ENCODE data around the gene KNG1.
"Not testable (repeated sequence)": the region's sequence is repeated elsewhere in the genome, so short reads cannot be mapped to it uniquely, and the experiment has no call there.

The KNG1 gene

DNA sequence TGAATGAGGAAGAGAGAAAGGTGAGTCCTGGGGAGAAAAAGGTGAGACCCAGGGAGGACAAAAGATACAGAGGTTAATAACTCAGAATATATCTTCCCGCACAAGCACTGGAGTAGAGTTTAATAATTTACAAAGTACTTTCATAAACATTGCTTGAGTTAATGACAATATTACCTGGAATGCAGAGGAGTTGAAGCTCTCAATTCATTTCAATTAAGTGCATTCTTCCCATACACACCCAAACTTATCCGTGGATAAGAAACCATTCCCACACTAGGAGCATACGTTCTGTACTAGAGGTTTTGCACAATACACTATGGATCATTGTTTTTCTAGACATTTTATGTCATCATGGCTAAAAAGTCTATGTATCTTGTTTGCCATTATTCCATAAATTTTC is 23.3 kb upstream of the KNG1 start:
- DNase-seq (ENCODE audit: low read depth): no peak
- H3K4me3 ChIP-seq (ENCODE audit: control insufficient read depth, low read depth, low read length): no peak overlapping the region
- TF ChIP-seq, protein P1, sequence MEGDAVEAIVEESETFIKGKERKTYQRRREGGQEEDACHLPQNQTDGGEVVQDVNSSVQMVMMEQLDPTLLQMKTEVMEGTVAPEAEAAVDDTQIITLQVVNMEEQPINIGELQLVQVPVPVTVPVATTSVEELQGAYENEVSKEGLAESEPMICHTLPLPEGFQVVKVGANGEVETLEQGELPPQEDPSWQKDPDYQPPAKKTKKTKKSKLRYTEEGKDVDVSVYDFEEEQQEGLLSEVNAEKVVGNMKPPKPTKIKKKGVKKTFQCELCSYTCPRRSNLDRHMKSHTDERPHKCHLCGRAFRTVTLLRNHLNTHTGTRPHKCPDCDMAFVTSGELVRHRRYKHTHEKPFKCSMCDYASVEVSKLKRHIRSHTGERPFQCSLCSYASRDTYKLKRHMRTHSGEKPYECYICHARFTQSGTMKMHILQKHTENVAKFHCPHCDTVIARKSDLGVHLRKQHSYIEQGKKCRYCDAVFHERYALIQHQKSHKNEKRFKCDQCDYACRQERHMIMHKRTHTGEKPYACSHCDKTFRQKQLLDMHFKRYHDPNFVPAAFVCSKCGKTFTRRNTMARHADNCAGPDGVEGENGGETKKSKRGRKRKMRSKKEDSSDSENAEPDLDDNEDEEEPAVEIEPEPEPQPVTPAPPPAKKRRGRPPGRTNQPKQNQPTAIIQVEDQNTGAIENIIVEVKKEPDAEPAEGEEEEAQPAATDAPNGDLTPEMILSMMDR (IDR thresholded peaks at IDR 0.05; ENCODE audit: control insufficient read depth, insufficient read depth, low read depth, low read length, missing control alignments): no peak

- TF ChIP-seq, protein P1 (IDR thresholded peaks at IDR 0.05; ENCODE audit: control insufficient read depth, insufficient read depth, low read depth, low read length, missing control alignments): no peak
- no peak for DNase-seq (ENCODE audit: low read depth)
- no peak overlapping the region for H3K4me3 ChIP-seq (ENCODE audit: control insufficient read depth, low read depth, low read length)
These were observed 22.7 kb upstream of the KNG1 start for GRCh38 chr3:186694288-186695032.

DNA sequence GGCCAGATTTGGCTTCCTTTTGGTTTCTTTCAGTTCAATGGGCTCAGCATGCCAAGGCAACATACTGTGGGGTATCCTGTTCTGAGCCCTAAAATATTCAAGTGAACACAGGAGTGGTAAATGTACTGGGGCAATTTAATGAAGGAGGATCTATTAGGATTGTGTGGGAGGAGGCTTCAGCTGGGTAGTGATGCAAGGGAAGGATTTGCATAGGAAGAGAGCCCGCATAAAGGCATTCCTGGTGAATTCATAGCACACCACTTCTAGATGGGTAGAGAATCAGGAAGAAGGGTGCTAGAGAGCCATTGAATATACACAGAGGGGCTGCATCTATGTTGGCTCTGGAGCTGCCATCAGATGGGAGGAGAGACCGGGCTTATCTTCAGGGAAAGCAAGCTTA is 20.6 kb upstream of the KNG1 start:
- TF ChIP-seq, protein P1 (IDR thresholded peaks at IDR 0.05; ENCODE audit: control insufficient read depth, insufficient read depth, low read depth, low read length, missing control alignments): no peak
- no peak for DNase-seq (ENCODE audit: low read depth)
- H3K4me3 ChIP-seq (ENCODE audit: control insufficient read depth, low read depth, low read length): no peak overlapping the region

- TF ChIP-seq, protein P1 (IDR thresholded peaks at IDR 0.05; ENCODE audit: control insufficient read depth, insufficient read depth, low read depth, low read length, missing control alignments): no peak
- no peak for DNase-seq (ENCODE audit: low read depth)
- H3K4me3 ChIP-seq (ENCODE audit: control insufficient read depth, low read depth, low read length): no peak overlapping the region
These were observed 19.6 kb upstream of the KNG1 start for GRCh38 chr3:186697510-186697909.

GRCh38 chr3:186700267-186700666 is 16.9 kb upstream of the KNG1 start:
- no peak overlapping the region for H3K4me3 ChIP-seq (ENCODE audit: control insufficient read depth, low read depth, low read length)
- DNase-seq (ENCODE audit: low read depth): no peak
- TF ChIP-seq, protein P1 (IDR thresholded peaks at IDR 0.05; ENCODE audit: control insufficient read depth, insufficient read depth, low read depth, low read length, missing control alignments): no peak

GRCh38 chr3:186702451-186702850 is 14.7 kb upstream of the KNG1 start:
- DNase-seq (ENCODE audit: low read depth); H3K4me3 ChIP-seq (ENCODE audit: control insufficient read depth, low read depth, low read length): not testable (repeated sequence)

GRCh38 chr3:186705882-186706780 is 11.0 kb upstream of the KNG1 start:
- no peak for DNase-seq (ENCODE audit: low read depth)

More at GRCh38 chr3:186705882-186706780, 11.0 kb upstream of the KNG1 start:
- H3K4me3 ChIP-seq (ENCODE audit: control insufficient read depth, low read depth, low read length): no peak overlapping the region
- TF ChIP-seq, protein P1 (IDR thresholded peaks at IDR 0.05; ENCODE audit: control insufficient read depth, insufficient read depth, low read depth, low read length, missing control alignments): no peak
